Hepatocyte (in vitro differentiated cells): ENCODE results near the gene DIP2C. TPM values are rescaled to one million over a fixed set of nuclear protein-coding genes. Genes with fewer than 3 reads are reported as not detected.

Experiments
- DNase-seq: peaks from one replicate; pipeline ENCODE4 v3.0.0-alpha.2; 2016; ENCODE audit warnings: low spot score
- H2AFZ ChIP-seq: fragments of 200-600 bp; sonication (generic); 2 replicates; pipeline ENCODE4 v1.6.0; 2016; ENCODE audit warnings: antibody characterized with exemption, mild to moderate bottlenecking
- H3K27ac ChIP-seq: fragments of 200-600 bp; sonication (generic); 2 replicates; pipeline ENCODE4 v1.5.1; 2016; ENCODE audit warnings: mild to moderate bottlenecking
- H3K27me3 ChIP-seq: fragments of 200-600 bp; sonication (generic); 2 replicates; pipeline ENCODE4 v1.6.1; 2016
- H3K36me3 ChIP-seq: fragments of 200-600 bp; sonication (generic); replicated peaks from 2 replicates; pipeline ENCODE4 v1.5.1; 2016; ENCODE audit warnings: low read depth; ENCODE audit not compliant: insufficient read depth
- H3K4me1 ChIP-seq: fragments of 200-600 bp; sonication (generic); 2 replicates; pipeline ENCODE4 v1.5.1; 2016; ENCODE audit warnings: mild to moderate bottlenecking, moderate library complexity; ENCODE audit not compliant: insufficient read depth
- H3K4me2 ChIP-seq: fragments of 200-600 bp; sonication (generic); 2 replicates; pipeline ENCODE4 v1.6.0; 2016
- H3K4me3 ChIP-seq: fragments of 200-600 bp; sonication (generic); 2 replicates; pipeline ENCODE4 v1.5.1; 2016; ENCODE audit warnings: mild to moderate bottlenecking
- H3K79me2 ChIP-seq: fragments of 200-600 bp; sonication (generic); 2 replicates; pipeline ENCODE4 v1.6.0; 2017; ENCODE audit warnings: mild to moderate bottlenecking
- H3K9me2 ChIP-seq: fragments of 200-600 bp; sonication (generic); replicated peaks from 2 replicates; pipeline ENCODE4 v1.6.0; 2017; ENCODE audit warnings: mild to moderate bottlenecking; ENCODE audit not compliant: insufficient read depth
- H3K9me3 ChIP-seq: fragments of 200-600 bp; sonication (generic); 2 replicates; pipeline ENCODE4 v1.5.1; 2016; ENCODE audit warnings: low read depth, mild to moderate bottlenecking
- H4K20me1 ChIP-seq: fragments of 200-600 bp; sonication (generic); 2 replicates; pipeline ENCODE4 v1.6.0; 2016; ENCODE audit warnings: mild to moderate bottlenecking; ENCODE audit not compliant: insufficient read depth, poor library complexity, severe bottlenecking
- EZH2 ChIP-seq: fragments of 200-600 bp; sonication (generic); IDR thresholded peaks from 2 replicates; pipeline ENCODE4 v1.6.1; 2016; ENCODE audit warnings: antibody characterized with exemption, mild to moderate bottlenecking, borderline replicate concordance
- EZH2phosphoT487 ChIP-seq: fragments of 200-600 bp; sonication (generic); IDR thresholded peaks from one replicate; pipeline ENCODE4 v1.6.1; 2018; ENCODE audit warnings: antibody characterized with exemption, mild to moderate bottlenecking, low read depth, moderate library complexity; ENCODE audit not compliant: unreplicated experiment, severe bottlenecking
- WGBS: methylation state at CpG from one replicate; pipeline ENCODE4 v1.1.6; 2016; ENCODE audit warnings: low lambda C conversion rate; ENCODE audit errors: missing lambda C conversion rate; 5-methylcytosine and 5-hydroxymethylcytosine counted together
- polyA plus RNA-seq: library from polyadenylated mRNA; unstranded; fragments of >200 nt; fragmentation: Nextera tagmentation; extraction: Ambion mirVana; gene quantifications from 2 replicates; pipeline ENCODE4 v1.2.1, GENCODE V29; 2016
- total RNA-seq: library from RNA; depleted of rRNA; stranded (reverse); fragments of >200 nt; gene quantifications from 2 replicates; pipeline ENCODE4 v1.2.3, GENCODE V29; 2014
- TF ChIP-seq, protein P1 (sequence below): fragments of 200-600 bp; sonication (generic); IDR thresholded peaks from 2 replicates; pipeline ENCODE4 v1.5.1; 2016; ENCODE audit warnings: antibody characterized with exemption, mild to moderate bottlenecking; ENCODE audit not compliant: poor library complexity

The DIP2C gene
- total and polyA plus RNA-seq, 2 experiments from 2014 or later: 11.1 to 12.8 TPM

GRCh38 chr10:725786-726185 lies 36.3 kb upstream of the DIP2C start:
- Histone ChIP-seq H3K4me1 (no peaks in the 10 kb centered on the region), H2AFZ (no peak overlapping the region), H4K20me1 (no peaks in the 10 kb centered on the region), H3K79me2 (no peaks in the 10 kb centered on the region), H3K9me3 (no peaks in the 10 kb centered on the region), H3K36me3 (no peaks in the 10 kb centered on the region), H3K4me2 (no peak overlapping the region), H3K27ac (no peak overlapping the region), H3K9me2 (no peaks in the 10 kb centered on the region), H3K27me3 (no peaks in the 10 kb centered on the region), H3K4me3 (no peak overlapping the region)
- 90% methylated on average over 6 of the region's 11 CpGs for WGBS
- no peak for DNase-seq
- TF ChIP-seq EZH2 (no peak), EZH2phosphoT487 (no peak)
- TF ChIP-seq, protein P1, sequence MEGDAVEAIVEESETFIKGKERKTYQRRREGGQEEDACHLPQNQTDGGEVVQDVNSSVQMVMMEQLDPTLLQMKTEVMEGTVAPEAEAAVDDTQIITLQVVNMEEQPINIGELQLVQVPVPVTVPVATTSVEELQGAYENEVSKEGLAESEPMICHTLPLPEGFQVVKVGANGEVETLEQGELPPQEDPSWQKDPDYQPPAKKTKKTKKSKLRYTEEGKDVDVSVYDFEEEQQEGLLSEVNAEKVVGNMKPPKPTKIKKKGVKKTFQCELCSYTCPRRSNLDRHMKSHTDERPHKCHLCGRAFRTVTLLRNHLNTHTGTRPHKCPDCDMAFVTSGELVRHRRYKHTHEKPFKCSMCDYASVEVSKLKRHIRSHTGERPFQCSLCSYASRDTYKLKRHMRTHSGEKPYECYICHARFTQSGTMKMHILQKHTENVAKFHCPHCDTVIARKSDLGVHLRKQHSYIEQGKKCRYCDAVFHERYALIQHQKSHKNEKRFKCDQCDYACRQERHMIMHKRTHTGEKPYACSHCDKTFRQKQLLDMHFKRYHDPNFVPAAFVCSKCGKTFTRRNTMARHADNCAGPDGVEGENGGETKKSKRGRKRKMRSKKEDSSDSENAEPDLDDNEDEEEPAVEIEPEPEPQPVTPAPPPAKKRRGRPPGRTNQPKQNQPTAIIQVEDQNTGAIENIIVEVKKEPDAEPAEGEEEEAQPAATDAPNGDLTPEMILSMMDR: no peak

DNA sequence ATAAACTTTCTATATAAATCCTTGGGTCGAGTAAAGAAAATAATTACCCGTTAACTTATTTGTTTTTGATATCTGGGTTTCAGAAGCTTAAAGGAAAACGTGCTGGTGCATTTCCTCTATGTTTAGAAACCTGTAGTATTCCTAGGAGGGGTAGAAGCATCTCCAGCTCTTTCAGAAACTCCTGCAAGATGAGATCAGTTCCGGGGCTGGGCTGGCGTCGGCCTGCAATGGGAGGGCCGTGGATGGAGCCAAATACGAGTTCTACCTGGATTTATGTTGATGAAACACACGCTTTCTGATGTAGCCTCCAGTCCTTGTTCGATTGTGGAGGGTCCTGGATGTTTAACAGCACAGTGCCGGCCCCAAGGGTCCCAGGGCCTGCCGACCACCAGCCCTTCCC lies 35.8 kb upstream of the DIP2C start:
- Histone ChIP-seq H3K9me3 (no peaks in the 10 kb centered on the region), H3K4me3 (no peak overlapping the region), H4K20me1 (no peaks in the 10 kb centered on the region), H3K27me3 (no peaks in the 10 kb centered on the region), H3K4me1 (no peaks in the 10 kb centered on the region), H3K79me2 (no peaks in the 10 kb centered on the region), H3K4me2 (no peak overlapping the region), H3K27ac (no peak overlapping the region), H3K36me3 (no peaks in the 10 kb centered on the region), H2AFZ (no peak overlapping the region), H3K9me2 (no peaks in the 10 kb centered on the region)
- no peak for TF ChIP-seq EZH2phosphoT487
- TF ChIP-seq, protein P1: no peak
- TF ChIP-seq EZH2: no peak
- WGBS: 84% methylated on average over 12 of the region's 12 CpGs
- DNase-seq: no peak

DNA sequence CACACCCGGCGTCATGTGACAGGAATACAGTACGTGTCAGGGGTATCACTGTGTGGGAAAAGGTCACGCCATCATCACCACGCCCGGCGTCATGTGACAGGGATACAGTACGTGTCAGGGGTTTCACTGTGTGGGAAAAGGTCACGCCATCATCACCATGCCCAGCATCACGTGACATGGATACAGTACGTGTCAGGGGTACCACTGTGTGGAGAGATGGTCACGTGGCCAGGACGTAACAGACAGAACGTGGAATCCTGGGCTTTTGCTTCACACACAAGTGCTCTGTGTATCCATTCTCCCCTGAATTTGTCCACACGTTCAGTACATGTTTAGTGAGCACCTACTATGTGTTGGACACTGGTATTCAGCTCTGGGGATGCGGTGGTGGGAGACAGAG lies 34.5 kb upstream of the DIP2C start:
- no peak overlapping the region for H3K4me2 ChIP-seq
- DNase-seq: no peak
- H3K4me1 ChIP-seq: no peaks in the 10 kb centered on the region
- H3K9me2 ChIP-seq: no peaks in the 10 kb centered on the region
- H3K27me3 ChIP-seq: no peaks in the 10 kb centered on the region
- H3K79me2 ChIP-seq: no peaks in the 10 kb centered on the region
- H2AFZ ChIP-seq: no peak overlapping the region
- no peaks in the 10 kb centered on the region for H3K36me3 ChIP-seq
- 96% methylated on average over 15 of the region's 16 CpGs for WGBS
- no peaks in the 10 kb centered on the region for H3K9me3 ChIP-seq
- TF ChIP-seq EZH2 (no peak), EZH2phosphoT487 (no peak)
- TF ChIP-seq, protein P1: no peak
- H3K27ac ChIP-seq: no peak overlapping the region
- no peak overlapping the region for H3K4me3 ChIP-seq
- H4K20me1 ChIP-seq: no peaks in the 10 kb centered on the region
